HG03460 (cell line): ENCODE measurements around the gene TUBGCP3.

Experiments
- ATAC-seq: cut with Tn5 transposase; IDR thresholded peaks from one replicate; pipeline ENCODE4 v1.9.1; 2021; ENCODE audit not compliant: unreplicated experiment

The TUBGCP3 gene

GRCh38 chr13:112455476-112456059, 132.4 kb downstream of the TUBGCP3 start:
- no peak for ATAC-seq

DNA sequence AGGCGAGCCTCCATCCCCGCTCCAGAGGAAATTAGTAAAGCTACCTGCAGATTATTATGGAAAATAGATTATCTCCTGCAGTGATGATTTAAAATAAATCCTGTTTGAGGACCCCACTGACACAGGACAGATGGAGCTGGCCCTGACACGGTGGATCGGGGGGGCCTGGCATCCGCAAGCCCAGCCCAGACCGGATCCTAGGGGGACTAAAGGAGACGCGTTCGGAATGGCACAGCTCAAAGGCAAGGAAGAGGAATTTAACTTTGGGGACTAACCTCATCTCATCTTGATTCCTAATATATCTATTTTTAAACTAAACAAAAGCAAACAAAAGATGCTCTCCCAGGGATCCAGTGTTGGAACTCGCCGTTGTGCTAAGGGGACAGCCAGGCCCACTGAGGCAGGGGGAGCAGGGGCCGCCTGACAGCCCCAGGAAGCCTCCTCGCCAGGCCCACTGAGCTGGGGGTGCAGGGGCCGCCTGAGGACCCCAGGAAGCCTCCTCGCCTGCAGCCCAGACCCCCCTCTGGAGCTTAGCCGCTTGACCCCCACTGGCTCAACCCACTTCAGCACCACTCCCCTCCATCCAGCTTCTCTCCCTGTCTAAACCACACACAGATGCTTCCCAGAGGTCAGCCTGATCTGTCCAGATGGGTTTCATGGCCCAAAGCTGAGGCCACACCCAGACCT, 133.2 kb downstream of the TUBGCP3 start:
- ATAC-seq = no peak

GRCh38 chr13:112453874-112454647, 133.9 kb downstream of the TUBGCP3 start:
- ATAC-seq = no peak

DNA sequence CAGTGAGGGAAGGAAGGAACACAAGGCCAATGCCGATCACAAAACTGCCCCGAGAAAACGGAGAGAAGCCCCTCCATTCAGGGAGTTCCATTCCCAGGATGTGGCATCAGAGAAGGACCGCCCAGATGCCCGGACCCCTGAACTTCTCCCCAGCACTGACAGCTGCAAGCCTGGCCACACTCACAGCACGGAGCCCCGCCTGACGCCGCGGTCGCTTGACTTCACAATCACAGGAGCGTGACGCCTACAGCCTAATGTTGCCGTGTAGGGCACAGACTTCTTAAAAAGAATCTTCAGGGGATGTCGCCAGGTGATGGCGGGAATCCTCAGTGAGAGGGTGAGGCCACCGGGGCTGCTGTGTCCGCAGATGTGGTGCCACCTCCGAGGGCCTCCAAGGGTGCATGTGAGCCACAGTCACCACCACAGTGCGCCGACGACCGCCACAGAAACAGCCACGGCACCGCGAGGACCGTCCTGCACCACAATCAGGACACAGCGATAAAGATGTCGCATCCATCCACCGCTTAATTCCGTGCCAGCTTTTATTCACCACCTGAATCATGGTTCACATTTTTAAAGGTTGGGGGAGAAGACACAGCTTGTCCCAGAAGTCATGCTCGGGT, 134.6 kb downstream of the TUBGCP3 start:
- no peak for ATAC-seq

DNA sequence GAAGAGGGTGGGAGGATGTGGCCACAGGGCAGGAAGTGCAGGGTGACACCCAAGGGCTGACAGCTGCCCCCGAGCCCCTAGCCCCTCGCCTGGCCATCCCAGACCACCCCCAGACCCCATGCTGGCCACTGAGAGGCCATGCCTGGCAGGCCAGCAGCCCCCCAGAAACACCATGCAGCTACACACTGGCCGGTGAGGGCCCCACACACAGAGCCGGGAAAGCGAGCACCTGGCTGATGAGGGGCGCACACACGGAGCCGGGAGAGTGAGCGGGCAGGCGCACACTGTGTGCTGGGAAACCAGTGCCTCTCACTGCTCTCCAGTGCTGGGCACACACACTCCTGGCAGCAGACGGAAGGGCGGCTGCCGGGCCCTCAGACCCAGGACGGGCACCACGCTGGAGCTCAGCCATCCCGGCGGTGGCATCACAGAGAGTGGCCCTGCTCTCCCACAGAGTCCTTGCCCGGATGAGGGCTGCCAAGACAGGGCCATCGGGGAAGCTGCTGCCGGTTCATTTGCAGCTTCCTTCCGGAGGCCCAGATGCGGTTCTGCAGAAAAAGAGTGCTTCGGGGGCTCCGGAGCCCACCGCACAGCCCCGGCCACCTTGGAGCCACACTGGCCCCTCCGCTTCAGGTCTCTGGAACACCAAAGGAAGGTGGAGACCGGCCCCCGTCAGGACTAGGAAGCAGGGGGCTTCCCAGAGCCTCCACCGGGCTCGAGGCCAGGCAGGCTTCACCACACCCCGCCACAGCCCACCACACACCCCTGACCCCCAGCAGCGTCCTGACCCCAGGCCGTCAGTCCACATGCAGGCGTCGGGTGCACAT, 135.4 kb downstream of the TUBGCP3 start:
- no peak for ATAC-seq

GRCh38 chr13:112451512-112452379, 136.2 kb downstream of the TUBGCP3 start:
- ATAC-seq = no peak

GRCh38 chr13:112450904-112451240, 137.1 kb downstream of the TUBGCP3 start:
- no peak for ATAC-seq

DNA sequence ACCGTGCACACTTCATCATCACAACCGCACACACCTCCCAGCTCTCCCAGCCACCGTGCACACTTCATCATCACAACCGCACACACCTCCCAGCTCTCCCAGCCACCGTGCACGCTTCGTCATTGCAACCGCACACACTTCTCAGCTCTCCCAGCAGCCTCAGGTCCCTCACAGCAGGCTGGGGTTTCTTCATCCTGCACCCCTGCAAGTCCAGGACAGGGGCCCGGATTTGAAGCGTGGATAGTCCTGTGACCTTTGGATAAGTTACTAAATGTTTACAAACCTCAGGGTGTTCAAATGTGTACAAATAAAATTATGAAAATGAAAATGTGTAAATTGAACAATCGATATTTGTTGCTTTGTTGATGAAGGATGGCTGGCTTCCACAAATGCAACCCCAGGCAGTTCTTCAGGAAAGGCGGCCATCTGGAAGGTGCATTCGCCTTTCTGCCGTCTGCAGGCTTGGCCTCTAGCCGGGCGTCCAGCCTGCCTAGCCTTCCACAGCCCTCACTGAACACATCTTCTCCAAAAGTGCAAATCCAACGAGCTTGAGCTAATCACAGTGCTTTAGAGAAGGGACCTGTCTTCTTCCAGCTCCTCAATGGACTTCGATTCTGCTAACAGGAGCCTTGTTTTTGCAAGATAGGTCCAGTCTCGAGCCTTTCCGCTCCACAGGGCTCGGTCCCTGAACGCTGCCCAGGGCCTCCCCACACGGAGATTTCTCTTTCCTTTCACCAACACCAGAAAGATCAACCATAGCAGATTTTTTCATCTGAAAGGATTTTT, 137.6 kb downstream of the TUBGCP3 start:
- no peak for ATAC-seq

DNA sequence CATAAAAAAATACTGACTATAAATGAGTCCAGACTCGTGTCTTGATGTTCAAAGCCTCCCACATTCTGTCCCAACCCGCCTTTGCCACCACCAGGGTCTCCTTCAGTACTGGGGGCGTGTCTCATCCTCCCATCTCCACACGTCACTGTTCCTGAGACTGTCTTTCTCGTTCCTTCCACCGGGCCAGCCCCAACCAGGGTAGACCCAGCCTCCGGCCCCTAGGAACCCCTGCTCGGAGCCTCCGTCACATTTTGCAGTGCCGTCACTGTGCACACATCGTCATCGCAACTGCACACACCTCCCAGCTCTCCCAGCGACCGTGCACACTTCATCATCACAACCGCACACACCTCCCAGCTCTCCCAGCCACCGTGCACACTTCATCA, 138.4 kb downstream of the TUBGCP3 start:
- no peak for ATAC-seq

- no peak for ATAC-seq
Observed at GRCh38 chr13:112448621-112449544, 139.1 kb downstream of the TUBGCP3 start.

DNA sequence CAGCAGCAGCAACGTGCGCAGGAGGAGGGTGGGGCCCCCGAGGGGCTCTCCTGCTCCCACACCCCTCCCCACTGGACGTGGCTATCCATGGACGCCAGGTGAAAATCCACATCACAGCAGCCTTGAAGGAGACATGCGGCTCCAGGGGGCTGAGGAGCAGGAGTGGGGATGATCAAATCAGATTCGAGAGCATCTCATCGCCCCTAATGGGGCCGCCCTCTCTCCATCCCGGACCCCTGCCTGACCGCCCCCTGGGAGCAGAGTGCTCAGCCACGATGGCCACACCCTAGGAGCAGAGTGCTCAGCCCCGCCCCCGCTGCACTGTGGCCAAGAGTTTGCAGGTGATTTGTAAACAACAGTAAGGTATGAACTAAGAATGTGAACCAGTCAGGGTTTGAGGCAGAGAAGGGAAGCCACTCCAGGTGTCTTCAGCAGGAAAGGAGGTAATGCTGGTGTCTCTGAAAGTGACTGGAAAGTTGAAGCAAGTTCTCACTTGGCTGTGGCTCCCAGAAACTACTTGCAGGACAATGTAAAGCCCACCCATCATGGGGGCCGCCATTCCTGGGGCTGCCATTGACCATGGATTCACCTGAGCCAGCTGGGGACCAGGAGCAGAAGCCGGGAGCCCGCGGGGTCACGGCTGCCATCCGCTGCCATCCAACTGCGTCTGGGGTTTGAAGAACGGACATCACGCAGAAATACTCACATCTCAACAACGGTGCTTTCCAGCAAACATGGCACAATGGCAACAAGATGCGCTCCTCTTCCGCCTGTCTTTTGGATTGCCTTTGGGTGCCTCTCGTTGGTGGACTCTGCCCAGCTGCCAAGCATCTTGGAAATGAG, 140.0 kb downstream of the TUBGCP3 start:
- no peak for ATAC-seq

DNA sequence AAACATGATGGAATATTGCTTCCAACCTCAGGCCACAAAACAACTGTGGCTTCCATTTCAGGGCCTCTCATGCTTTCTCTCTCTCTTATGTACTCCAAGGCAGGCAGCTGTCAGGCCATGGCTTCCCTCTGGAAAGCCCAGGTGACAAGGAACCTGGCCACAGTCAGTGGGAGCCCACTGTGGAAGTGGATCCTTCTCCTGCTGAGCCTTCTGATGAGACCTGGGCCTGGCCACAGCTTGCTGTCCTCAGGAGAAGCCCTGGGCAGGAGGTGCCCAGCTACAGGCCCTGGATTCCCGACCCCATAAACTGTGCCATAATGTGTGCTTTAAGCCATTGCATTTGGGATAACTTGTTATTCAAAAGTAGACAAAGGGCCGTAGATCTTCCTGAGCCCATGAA, 140.6 kb downstream of the TUBGCP3 start:
- no peak for ATAC-seq

GRCh38 chr13:112446867-112447266, 141.1 kb downstream of the TUBGCP3 start:
- no peak for ATAC-seq

DNA sequence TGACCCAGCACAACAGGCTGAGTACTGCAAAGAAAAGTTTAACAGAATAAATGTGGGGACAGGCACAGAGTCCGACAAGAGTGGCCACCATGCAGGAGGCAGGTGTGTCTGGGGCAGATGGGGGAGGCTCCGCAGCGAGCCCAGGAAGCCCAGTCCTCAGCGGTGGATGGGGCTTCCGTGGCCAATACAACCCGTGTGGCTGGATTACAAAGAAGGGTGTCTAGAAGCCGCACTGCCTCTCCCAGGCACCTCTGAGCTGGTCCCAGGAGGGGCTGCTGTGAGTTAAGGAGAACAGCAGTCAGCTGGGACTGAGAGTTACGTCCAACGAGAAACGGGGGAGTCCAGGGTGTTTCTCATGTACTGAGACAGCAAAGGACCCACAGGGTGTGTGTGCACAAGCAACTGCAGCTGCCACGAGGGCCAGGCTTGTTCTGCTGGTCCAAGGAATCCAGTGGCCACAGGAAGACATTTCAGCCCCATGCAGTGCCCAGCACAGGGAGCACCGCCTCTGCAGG, 141.5 kb downstream of the TUBGCP3 start:
- no peak for ATAC-seq

DNA sequence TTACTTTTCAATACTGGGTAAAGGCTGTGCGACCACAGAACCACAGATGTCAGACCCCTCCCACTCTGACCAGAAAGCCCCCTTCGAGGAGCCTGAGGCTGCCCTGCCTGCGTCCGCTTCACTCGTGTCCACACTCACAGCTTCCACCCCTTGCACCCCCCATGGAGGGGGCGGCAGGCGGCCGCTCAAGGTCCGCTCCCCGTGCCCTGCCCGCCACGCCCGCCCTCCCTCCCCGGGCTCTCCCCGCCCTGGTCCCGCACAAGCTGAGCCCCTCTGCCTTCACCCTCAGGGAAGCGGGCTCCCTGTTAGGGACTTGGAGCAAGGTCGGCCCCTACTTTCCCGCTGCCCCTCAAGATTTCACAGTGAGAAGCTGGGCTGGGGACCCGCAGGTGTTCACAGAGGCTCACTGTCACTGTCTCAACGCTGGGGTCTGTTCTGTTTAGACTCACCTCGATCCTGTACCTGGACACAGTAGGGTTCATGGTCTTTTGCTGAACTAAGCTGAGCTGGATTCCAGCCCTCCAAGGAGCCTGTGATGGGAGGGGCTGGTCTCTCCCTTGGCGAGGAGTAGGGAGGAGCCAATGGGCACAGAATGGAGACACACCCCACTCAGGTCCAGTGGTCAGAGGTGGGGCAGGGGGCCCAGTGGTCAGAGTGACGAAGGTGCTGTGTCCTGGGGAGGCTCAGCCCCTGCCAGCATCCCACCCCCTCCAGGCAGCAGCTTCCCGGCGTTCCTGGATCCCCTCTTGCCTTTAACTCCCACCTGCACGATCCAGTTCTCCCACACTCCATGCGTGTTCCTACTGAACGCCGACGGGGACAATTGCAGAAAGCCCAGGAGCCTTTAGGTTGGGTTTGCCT, 142.3 kb downstream of the TUBGCP3 start:
- ATAC-seq = no peak
